ENCODE results near the gene R3HDM4.

DNA sequence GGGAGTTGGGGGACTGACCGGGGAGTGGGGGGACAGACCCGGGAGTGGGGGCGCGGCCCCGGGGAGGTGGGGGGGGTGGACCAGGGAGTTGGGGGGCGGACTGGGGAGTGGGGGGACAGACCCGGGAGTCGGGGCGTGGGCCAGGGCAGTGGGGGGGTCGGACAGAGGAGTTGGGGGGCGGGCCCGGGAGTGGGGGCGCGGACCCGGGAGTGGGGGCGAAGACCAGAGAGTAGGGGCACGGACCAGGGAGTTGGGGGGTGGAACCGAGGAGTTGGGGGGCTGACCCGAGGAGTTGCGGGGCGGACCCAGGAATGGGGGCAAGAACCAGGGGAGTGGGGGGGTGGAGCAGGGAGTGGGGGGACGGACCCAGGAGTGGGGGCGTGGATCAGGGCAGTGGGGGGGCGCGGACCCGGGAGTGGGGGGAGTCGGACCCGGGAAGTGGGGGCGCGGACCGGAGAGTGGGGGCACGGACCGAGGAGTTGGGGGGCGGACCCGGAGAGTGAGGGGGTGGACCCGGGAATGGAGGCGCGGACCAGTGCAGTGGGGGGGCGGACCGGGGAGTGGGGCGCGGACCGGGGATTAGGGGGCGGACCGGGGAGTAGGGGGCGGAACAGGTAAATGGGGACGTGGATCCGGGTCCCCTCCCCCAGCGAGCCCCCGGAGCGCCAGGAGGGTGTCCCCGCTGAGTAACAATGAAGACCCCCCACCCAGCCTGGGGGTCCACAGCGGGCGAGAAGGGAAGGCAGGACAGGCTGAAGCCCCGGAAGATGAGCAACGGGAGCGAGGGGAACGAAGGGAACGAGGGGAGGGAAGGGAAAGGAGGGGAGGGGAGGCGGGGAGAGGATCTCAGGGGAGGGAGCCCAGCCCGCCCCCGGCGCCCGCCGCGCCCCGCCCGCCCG lies 589 bp downstream of the R3HDM4 start:
- TF ChIP-seq, protein P1, sequence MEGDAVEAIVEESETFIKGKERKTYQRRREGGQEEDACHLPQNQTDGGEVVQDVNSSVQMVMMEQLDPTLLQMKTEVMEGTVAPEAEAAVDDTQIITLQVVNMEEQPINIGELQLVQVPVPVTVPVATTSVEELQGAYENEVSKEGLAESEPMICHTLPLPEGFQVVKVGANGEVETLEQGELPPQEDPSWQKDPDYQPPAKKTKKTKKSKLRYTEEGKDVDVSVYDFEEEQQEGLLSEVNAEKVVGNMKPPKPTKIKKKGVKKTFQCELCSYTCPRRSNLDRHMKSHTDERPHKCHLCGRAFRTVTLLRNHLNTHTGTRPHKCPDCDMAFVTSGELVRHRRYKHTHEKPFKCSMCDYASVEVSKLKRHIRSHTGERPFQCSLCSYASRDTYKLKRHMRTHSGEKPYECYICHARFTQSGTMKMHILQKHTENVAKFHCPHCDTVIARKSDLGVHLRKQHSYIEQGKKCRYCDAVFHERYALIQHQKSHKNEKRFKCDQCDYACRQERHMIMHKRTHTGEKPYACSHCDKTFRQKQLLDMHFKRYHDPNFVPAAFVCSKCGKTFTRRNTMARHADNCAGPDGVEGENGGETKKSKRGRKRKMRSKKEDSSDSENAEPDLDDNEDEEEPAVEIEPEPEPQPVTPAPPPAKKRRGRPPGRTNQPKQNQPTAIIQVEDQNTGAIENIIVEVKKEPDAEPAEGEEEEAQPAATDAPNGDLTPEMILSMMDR (IDR thresholded peaks at IDR 0.05; ENCODE audit: low read depth, low read length, missing input control): no peak
- TF ChIP-seq ZBTB33 (IDR thresholded peaks at IDR 0.05) (no peak), JUND (IDR thresholded peaks at IDR 0.05) (no peak), RXRA (IDR thresholded peaks at IDR 0.05) (no peak), RAD21 (IDR thresholded peaks at IDR 0.05) (no peak), SP1 (IDR thresholded peaks at IDR 0.05) (no peak), GABPA (IDR thresholded peaks at IDR 0.05 in 1 of 2, conservative IDR thresholded peaks at IDR 0.05 in 1 of 2) (no peak)
- TF ChIP-seq, protein P2, sequence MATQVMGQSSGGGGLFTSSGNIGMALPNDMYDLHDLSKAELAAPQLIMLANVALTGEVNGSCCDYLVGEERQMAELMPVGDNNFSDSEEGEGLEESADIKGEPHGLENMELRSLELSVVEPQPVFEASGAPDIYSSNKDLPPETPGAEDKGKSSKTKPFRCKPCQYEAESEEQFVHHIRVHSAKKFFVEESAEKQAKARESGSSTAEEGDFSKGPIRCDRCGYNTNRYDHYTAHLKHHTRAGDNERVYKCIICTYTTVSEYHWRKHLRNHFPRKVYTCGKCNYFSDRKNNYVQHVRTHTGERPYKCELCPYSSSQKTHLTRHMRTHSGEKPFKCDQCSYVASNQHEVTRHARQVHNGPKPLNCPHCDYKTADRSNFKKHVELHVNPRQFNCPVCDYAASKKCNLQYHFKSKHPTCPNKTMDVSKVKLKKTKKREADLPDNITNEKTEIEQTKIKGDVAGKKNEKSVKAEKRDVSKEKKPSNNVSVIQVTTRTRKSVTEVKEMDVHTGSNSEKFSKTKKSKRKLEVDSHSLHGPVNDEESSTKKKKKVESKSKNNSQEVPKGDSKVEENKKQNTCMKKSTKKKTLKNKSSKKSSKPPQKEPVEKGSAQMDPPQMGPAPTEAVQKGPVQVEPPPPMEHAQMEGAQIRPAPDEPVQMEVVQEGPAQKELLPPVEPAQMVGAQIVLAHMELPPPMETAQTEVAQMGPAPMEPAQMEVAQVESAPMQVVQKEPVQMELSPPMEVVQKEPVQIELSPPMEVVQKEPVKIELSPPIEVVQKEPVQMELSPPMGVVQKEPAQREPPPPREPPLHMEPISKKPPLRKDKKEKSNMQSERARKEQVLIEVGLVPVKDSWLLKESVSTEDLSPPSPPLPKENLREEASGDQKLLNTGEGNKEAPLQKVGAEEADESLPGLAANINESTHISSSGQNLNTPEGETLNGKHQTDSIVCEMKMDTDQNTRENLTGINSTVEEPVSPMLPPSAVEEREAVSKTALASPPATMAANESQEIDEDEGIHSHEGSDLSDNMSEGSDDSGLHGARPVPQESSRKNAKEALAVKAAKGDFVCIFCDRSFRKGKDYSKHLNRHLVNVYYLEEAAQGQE (IDR thresholded peaks at IDR 0.05): no peak

Data from liver (tissue), 3 donors.